HG02973 (cell line): ENCODE data around the gene TRIP13.
"Not testable (repeated sequence)": the region's sequence is repeated elsewhere in the genome, so short reads cannot be mapped to it uniquely, and the experiment has no call there.

ENCODE experiments used
- ATAC-seq: cut with Tn5 transposase; IDR thresholded peaks from one replicate; pipeline ENCODE4 v1.9.1; 2021; ENCODE audit warnings: moderate library complexity; ENCODE audit not compliant: unreplicated experiment

Gene TRIP13

GRCh38 chr5:871596-872298 lies 20.9 kb upstream of the TRIP13 start:
- no peak for ATAC-seq

GRCh38 chr5:872301-872700 lies 20.4 kb upstream of the TRIP13 start:
- no peak for ATAC-seq

GRCh38 chr5:873328-873727 lies 19.4 kb upstream of the TRIP13 start:
- ATAC-seq, result no peak

GRCh38 chr5:875931-876330 lies 16.8 kb upstream of the TRIP13 start:
- no peak for ATAC-seq

GRCh38 chr5:876398-877365 lies 16.0 kb upstream of the TRIP13 start:
- ATAC-seq, result no peak

- ATAC-seq, result no peak
These were observed 14.6 kb upstream of the TRIP13 start for GRCh38 chr5:878125-878524.

GRCh38 chr5:878677-879076 lies 14.0 kb upstream of the TRIP13 start:
- not testable (repeated sequence) for ATAC-seq

GRCh38 chr5:880816-881550 lies 11.7 kb upstream of the TRIP13 start:
- ATAC-seq, result no peak

- no peak for ATAC-seq
These were observed 11.1 kb upstream of the TRIP13 start for GRCh38 chr5:881551-881935.

- ATAC-seq, result no peak
These were observed 10.2 kb upstream of the TRIP13 start for GRCh38 chr5:882253-883183.

- ATAC-seq, result no peak
These were observed 9.1 kb upstream of the TRIP13 start for GRCh38 chr5:883475-884181.

GRCh38 chr5:884345-885126 lies 8.1 kb upstream of the TRIP13 start:
- no peak for ATAC-seq

- no peak for ATAC-seq
These were observed 7.6 kb upstream of the TRIP13 start for GRCh38 chr5:885127-885442.

- no peak for ATAC-seq
These were observed 7.2 kb upstream of the TRIP13 start for GRCh38 chr5:885529-885928.

- no peak for ATAC-seq
These were observed 6.6 kb upstream of the TRIP13 start for GRCh38 chr5:886036-886435.

GRCh38 chr5:886716-887325 lies 5.9 kb upstream of the TRIP13 start:
- no peak for ATAC-seq

GRCh38 chr5:887947-888637 lies 4.6 kb upstream of the TRIP13 start:
- no peak for ATAC-seq

GRCh38 chr5:888638-889035 lies 4.0 kb upstream of the TRIP13 start:
- no peak for ATAC-seq
